ENCODE measurements around the gene EEF1G. TPM values are rescaled to one million over a fixed set of nuclear protein-coding genes. Genes with fewer than 3 reads are reported as not detected.
"Not testable (repeated sequence)": the region's sequence is repeated elsewhere in the genome, so short reads cannot be mapped to it uniquely, and the experiment has no call there.

EEF1G gene
- total RNA-seq (1,700 TPM), polyA plus RNA-seq (1,365 TPM)
- long read RNA-seq, donor 1, transcript EEF1G-203 (9 exons, 2,496 nt) = minor isoform, 12 of 92 reads
- long read RNA-seq, donor 1, transcript EEF1G-201 (10 exons, 1,523 nt) = major isoform, 55 of 92 reads
- long read RNA-seq, donor 1, partial matches to known transcripts = 25 of 92 reads
- long read RNA-seq, donor 1, other reads (novel, unspliced or antisense) = 0 of 92 reads
- long read RNA-seq, donor 2 = 0 reads
- long read RNA-seq, donor 3, transcript EEF1G-201 (10 exons, 1,523 nt) = major isoform, 659 of 1,099 reads
- long read RNA-seq, donor 3, transcript EEF1G-203 (9 exons, 2,496 nt) = minor isoform, 209 of 1,099 reads
- long read RNA-seq, donor 3, partial matches to known transcripts = 226 of 1,099 reads
- long read RNA-seq, donor 3, other reads (novel, unspliced or antisense) = 5 of 1,099 reads
- long read RNA-seq, donor 4, transcript EEF1G-203 (9 exons, 2,496 nt) = minor isoform, 68 of 518 reads
- long read RNA-seq, donor 4, transcript EEF1G-201 (10 exons, 1,523 nt) = major isoform, 236 of 518 reads
- long read RNA-seq, donor 4, partial matches to known transcripts = 214 of 518 reads
- long read RNA-seq, donor 4, other reads (novel, unspliced or antisense) = 0 of 518 reads
- long read RNA-seq, donor 5, transcript EEF1G-203 (9 exons, 2,496 nt) = minor isoform, 204 of 2,195 reads
- long read RNA-seq, donor 5, transcript EEF1G-201 (10 exons, 1,523 nt) = major isoform, 934 of 2,195 reads
- long read RNA-seq, donor 5, partial matches to known transcripts = 1,046 of 2,195 reads
- long read RNA-seq, donor 5, other reads (novel, unspliced or antisense) = 11 of 2,195 reads
- long read RNA-seq, donor 6, transcript EEF1G-203 (9 exons, 2,496 nt) = minor isoform, 62 of 788 reads
- long read RNA-seq, donor 6, transcript EEF1G-201 (10 exons, 1,523 nt) = major isoform, 581 of 788 reads
- long read RNA-seq, donor 6, partial matches to known transcripts = 145 of 788 reads
- long read RNA-seq, donor 6, other reads (novel, unspliced or antisense) = 0 of 788 reads
- long read RNA-seq, donor 7, transcript EEF1G-201 (10 exons, 1,523 nt) = major isoform, 549 of 926 reads
- long read RNA-seq, donor 7, transcript EEF1G-203 (9 exons, 2,496 nt) = minor isoform, 80 of 926 reads
- long read RNA-seq, donor 7, partial matches to known transcripts = 297 of 926 reads
- long read RNA-seq, donor 7, other reads (novel, unspliced or antisense) = 0 of 926 reads
- long read RNA-seq, donor 8, transcript EEF1G-203 (9 exons, 2,496 nt) = minor isoform, 36 of 343 reads
- long read RNA-seq, donor 8, transcript EEF1G-201 (10 exons, 1,523 nt) = major isoform, 208 of 343 reads
- long read RNA-seq, donor 8, partial matches to known transcripts = 99 of 343 reads
- long read RNA-seq, donor 8, other reads (novel, unspliced or antisense) = 0 of 343 reads
- long read RNA-seq, donor 9, transcript EEF1G-203 (9 exons, 2,496 nt) = minor isoform, 41 of 579 reads
- long read RNA-seq, donor 9, transcript EEF1G-201 (10 exons, 1,523 nt) = major isoform, 361 of 579 reads
- long read RNA-seq, donor 9, partial matches to known transcripts = 170 of 579 reads
- long read RNA-seq, donor 9, other reads (novel, unspliced or antisense) = 7 of 579 reads
- long read RNA-seq, donor 10, transcript EEF1G-203 (9 exons, 2,496 nt) = minor isoform, 90 of 758 reads
- long read RNA-seq, donor 10, transcript EEF1G-201 (10 exons, 1,523 nt) = major isoform, 342 of 758 reads
- long read RNA-seq, donor 10, partial matches to known transcripts = 326 of 758 reads
- long read RNA-seq, donor 10, other reads (novel, unspliced or antisense) = 0 of 758 reads

GRCh38 chr11:62573592-62574362 is at the start of gene EEF1G:
Gene EEF1G (minus strand): TSS chr11:62573891. CDS start chr11:62573842, 49 bp downstream.
- DNase-seq (ENCODE audit: low read depth in 6 of 9, low spot score in 9 of 9) = peak; percentile 92 to 100 (median 99)
- Histone ChIP-seq H3K4me3 (ENCODE audit: low read length in 2 of 2) (peak within 1 kb of the TSS; percentile 68 to 97), H3K9me3 (ENCODE audit: control insufficient read depth in 2 of 2, insufficient read depth in 1 of 2, low read length in 1 of 2) (peaks cover 0 to 5% of the 10 kb centered on the region in 2 donors), H3K36me3 (ENCODE audit: control insufficient read depth in 2 of 2, insufficient read depth in 2 of 2, low read length in 1 of 2) (peaks cover 52 to 68% of the 10 kb centered on the region in 2 donors), H3K4me1 (ENCODE audit: control insufficient read depth in 2 of 2, insufficient read depth in 2 of 2, low read length in 2 of 2) (peaks cover 12 to 22% of the 10 kb centered on the region in 2 donors), H3K27me3 (ENCODE audit: control insufficient read depth in 2 of 2, insufficient read depth in 1 of 2, low read length in 1 of 2) (no peaks in the 10 kb centered on the region), H3K27ac (ENCODE audit: low read depth in 1 of 2, low read length in 1 of 2) (peak within 1 kb of the TSS; percentile 80 to 87)
- WGBS = under 1% methylated on average over 46 of the region's 46 CpGs

GRCh38 chr11:62622476-62623089 is 48.9 kb upstream of the EEF1G start:
- H3K27ac ChIP-seq (ENCODE audit: low read depth in 1 of 2, low read length in 1 of 2) = peak overlapping the region; percentile 87 to 88
- H3K4me3 ChIP-seq (ENCODE audit: low read length in 2 of 2) = no peak overlapping the region
- H3K9me3 ChIP-seq (ENCODE audit: control insufficient read depth in 2 of 2, insufficient read depth in 1 of 2, low read length in 1 of 2) = no peaks in the 10 kb centered on the region
- H3K4me1 ChIP-seq (ENCODE audit: control insufficient read depth in 2 of 2, insufficient read depth in 2 of 2, low read length in 2 of 2) = peaks cover 16 to 17% of the 10 kb centered on the region in 2 donors
- 96% methylated on average over 7 of the region's 7 CpGs for WGBS
- peaks cover 26 to 28% of the 10 kb centered on the region in 2 donors for H3K36me3 ChIP-seq (ENCODE audit: control insufficient read depth in 2 of 2, insufficient read depth in 2 of 2, low read length in 1 of 2)
- no peaks in the 10 kb centered on the region for H3K27me3 ChIP-seq (ENCODE audit: control insufficient read depth in 2 of 2, insufficient read depth in 1 of 2, low read length in 1 of 2)
- no peak for DNase-seq (ENCODE audit: low read depth in 6 of 9, low spot score in 9 of 9)

GRCh38 chr11:62621567-62622470 is 48.1 kb upstream of the EEF1G start, which contains the start of gene B3GAT3:
Gene B3GAT3 (minus strand): TSS chr11:62621986. CDS start chr11:62621947, 39 bp downstream.
- Histone ChIP-seq H3K27me3 (ENCODE audit: control insufficient read depth in 2 of 2, insufficient read depth in 1 of 2, low read length in 1 of 2) (no peaks in the 10 kb centered on the region), H3K4me1 (ENCODE audit: control insufficient read depth in 2 of 2, insufficient read depth in 2 of 2, low read length in 2 of 2) (peaks cover 16 to 17% of the 10 kb centered on the region in 2 donors), H3K9me3 (ENCODE audit: control insufficient read depth in 2 of 2, insufficient read depth in 1 of 2, low read length in 1 of 2) (no peaks in the 10 kb centered on the region), H3K36me3 (ENCODE audit: control insufficient read depth in 2 of 2, insufficient read depth in 2 of 2, low read length in 1 of 2) (peaks cover 27 to 28% of the 10 kb centered on the region in 2 donors), H3K4me3 (ENCODE audit: low read length in 2 of 2) (peak within 1 kb of the TSS; percentile 60 to 82), H3K27ac (ENCODE audit: low read depth in 1 of 2, low read length in 1 of 2) (peak within 1 kb of the TSS; percentile 87 to 88)
- peak; percentile 82 to 95 (median 87) for DNase-seq (ENCODE audit: low read depth in 6 of 9, low spot score in 9 of 9)
- WGBS = 2% methylated on average over 77 of the region's 77 CpGs

GRCh38 chr11:62621027-62621566 is 47.4 kb upstream of the EEF1G start:
- H3K36me3 ChIP-seq (ENCODE audit: control insufficient read depth in 2 of 2, insufficient read depth in 2 of 2, low read length in 1 of 2) = peaks cover 25 to 28% of the 10 kb centered on the region in 2 donors
- 35% methylated on average over 8 of the region's 8 CpGs for WGBS

GRCh38 chr11:62616957-62617356 is 43.3 kb upstream of the EEF1G start:
- not testable (repeated sequence) for H3K27me3 ChIP-seq (ENCODE audit: control insufficient read depth in 2 of 2, insufficient read depth in 1 of 2, low read length in 1 of 2); H3K27ac ChIP-seq (ENCODE audit: low read depth in 1 of 2, low read length in 1 of 2); H3K4me3 ChIP-seq (ENCODE audit: low read length in 2 of 2); DNase-seq (ENCODE audit: low read depth in 6 of 9, low spot score in 9 of 9); H3K9me3 ChIP-seq (ENCODE audit: control insufficient read depth in 2 of 2, insufficient read depth in 1 of 2, low read length in 1 of 2)
- WGBS = 98% methylated on average over 14 of the region's 14 CpGs
- Histone ChIP-seq H3K4me1 (ENCODE audit: control insufficient read depth in 2 of 2, insufficient read depth in 2 of 2, low read length in 2 of 2) (peaks cover 11 to 17% of the 10 kb centered on the region in 2 donors), H3K36me3 (ENCODE audit: control insufficient read depth in 2 of 2, insufficient read depth in 2 of 2, low read length in 1 of 2) (peaks cover 26 to 30% of the 10 kb centered on the region in 2 donors)

More at GRCh38 chr11:62621027-62621566, 47.4 kb upstream of the EEF1G start:
- no peaks in the 10 kb centered on the region for H3K9me3 ChIP-seq (ENCODE audit: control insufficient read depth in 2 of 2, insufficient read depth in 1 of 2, low read length in 1 of 2)
- DNase-seq (ENCODE audit: low read depth in 6 of 9, low spot score in 9 of 9) = no peak
- H3K27me3 ChIP-seq (ENCODE audit: control insufficient read depth in 2 of 2, insufficient read depth in 1 of 2, low read length in 1 of 2) = no peaks in the 10 kb centered on the region
- peak overlapping the region; percentile 60 to 82 for H3K4me3 ChIP-seq (ENCODE audit: low read length in 2 of 2)
- peak overlapping the region; percentile 87 to 88 for H3K27ac ChIP-seq (ENCODE audit: low read depth in 1 of 2, low read length in 1 of 2)
- peaks cover 16 to 17% of the 10 kb centered on the region in 2 donors for H3K4me1 ChIP-seq (ENCODE audit: control insufficient read depth in 2 of 2, insufficient read depth in 2 of 2, low read length in 2 of 2)

GRCh38 chr11:62615521-62615920 is 41.8 kb upstream of the EEF1G start:
- 98% methylated on average over 7 of the region's 7 CpGs for WGBS
- Histone ChIP-seq H3K36me3 (ENCODE audit: control insufficient read depth in 2 of 2, insufficient read depth in 2 of 2, low read length in 1 of 2) (peaks cover 28 to 30% of the 10 kb centered on the region in 2 donors), H3K27ac (ENCODE audit: low read depth in 1 of 2, low read length in 1 of 2) (no peak overlapping the region), H3K9me3 (ENCODE audit: control insufficient read depth in 2 of 2, insufficient read depth in 1 of 2, low read length in 1 of 2) (no peaks in the 10 kb centered on the region), H3K4me1 (ENCODE audit: control insufficient read depth in 2 of 2, insufficient read depth in 2 of 2, low read length in 2 of 2) (peaks cover 4 to 20% of the 10 kb centered on the region in 2 donors), H3K27me3 (ENCODE audit: control insufficient read depth in 2 of 2, insufficient read depth in 1 of 2, low read length in 1 of 2) (no peaks in the 10 kb centered on the region), H3K4me3 (ENCODE audit: low read length in 2 of 2) (no peak overlapping the region)
- no peak for DNase-seq (ENCODE audit: low read depth in 6 of 9, low spot score in 9 of 9)
